H4 (cell line): ENCODE data around the gene CPZ. TPM values are rescaled to one million over a fixed set of nuclear protein-coding genes. Genes with fewer than 3 reads are reported as not detected.
"Not testable (repeated sequence)": the region's sequence is repeated elsewhere in the genome, so short reads cannot be mapped to it uniquely, and the experiment has no call there.

ENCODE experiments used
- DNase-seq: peaks from one replicate; pipeline ENCODE4 v3.0.0-alpha.2; 2015; ENCODE audit warnings: low spot score
- total RNA-seq: library from RNA; depleted of rRNA; stranded (reverse); fragments of >200 nt; shearing (Covaris generic); gene quantifications from 2 replicates; pipeline ENCODE4 v1.2.3, GENCODE V29; 2014

Gene CPZ
- total RNA-seq, 1 experiment from 2014 or later = 1.6 TPM

GRCh38 chr4:8556341-8557150 lies 36.0 kb upstream of the CPZ start:
- no peak for DNase-seq

- no peak for DNase-seq
These were observed 35.2 kb upstream of the CPZ start for GRCh38 chr4:8557151-8558076.

GRCh38 chr4:8558080-8558960 lies 34.2 kb upstream of the CPZ start:
- DNase-seq = no peak

GRCh38 chr4:8559011-8559410 lies 33.6 kb upstream of the CPZ start:
- no peak for DNase-seq

GRCh38 chr4:8559524-8560264 lies 32.9 kb upstream of the CPZ start:
- no peak for DNase-seq

GRCh38 chr4:8560265-8561047 lies 32.1 kb upstream of the CPZ start:
- no peak for DNase-seq

- DNase-seq = no peak
These were observed 28.0 kb upstream of the CPZ start for GRCh38 chr4:8564595-8564994.

- no peak for DNase-seq
These were observed 24.4 kb upstream of the CPZ start for GRCh38 chr4:8568068-8568668.

GRCh38 chr4:8570201-8570600 lies 22.4 kb upstream of the CPZ start:
- no peak for DNase-seq

- DNase-seq = no peak
These were observed 20.6 kb upstream of the CPZ start for GRCh38 chr4:8571702-8572685.

GRCh38 chr4:8573266-8573665 lies 19.3 kb upstream of the CPZ start:
- DNase-seq = no peak

- DNase-seq = no peak
These were observed 17.7 kb upstream of the CPZ start for GRCh38 chr4:8574796-8575370.

- DNase-seq = no peak
These were observed 17.1 kb upstream of the CPZ start for GRCh38 chr4:8575457-8575856.

- DNase-seq = not testable (repeated sequence)
These were observed 16.0 kb upstream of the CPZ start for GRCh38 chr4:8576591-8576990.

GRCh38 chr4:8577046-8577445 lies 15.5 kb upstream of the CPZ start:
- no peak for DNase-seq

- DNase-seq = no peak
These were observed 14.6 kb upstream of the CPZ start for GRCh38 chr4:8577972-8578371.

GRCh38 chr4:8578717-8579116 lies 13.8 kb upstream of the CPZ start:
- no peak for DNase-seq
